Cardiac muscle cell (in vitro differentiated cells and primary cell): ENCODE results near the gene GHITM. TPM values are rescaled to one million over a fixed set of nuclear protein-coding genes. Genes with fewer than 3 reads are reported as not detected.

Source experiments
- DNase-seq, 2 donors: peaks; one replicate each; pipeline versions ENCODE4 v3.0.0 to v3.0.0-alpha.2; 2010 to 2017; ENCODE audit warnings: low read depth in 1 of 2, low spot score in 1 of 2
- H3K27ac ChIP-seq: fragments of 200-600 bp; sonication (generic); 2 replicates; pipeline ENCODE4 v1.5.1; 2016
- H3K27me3 ChIP-seq: fragments of 200-600 bp; sonication (generic); 2 replicates; pipeline ENCODE4 v1.6.0; 2016; ENCODE audit warnings: control low read depth
- H3K36me3 ChIP-seq: fragments of 200-600 bp; sonication (generic); 2 replicates; pipeline ENCODE4 v1.5.1; 2016; ENCODE audit warnings: control low read depth
- H3K4me1 ChIP-seq: fragments of 200-600 bp; sonication (generic); 2 replicates; pipeline ENCODE4 v1.8.1; 2017; ENCODE audit warnings: low read depth, mild to moderate bottlenecking, mixed run types
- H3K4me3 ChIP-seq: fragments of 200-600 bp; sonication (generic); 2 replicates; pipeline ENCODE4 v1.5.1; 2016; ENCODE audit warnings: mild to moderate bottlenecking
- H3K9me3 ChIP-seq: fragments of 200-600 bp; sonication (generic); 2 replicates; pipeline ENCODE4 v1.5.1; 2017; ENCODE audit warnings: low read depth, mild to moderate bottlenecking, control low read depth
- polyA plus RNA-seq: library from polyadenylated mRNA; unstranded; fragments of >200 nt; fragmentation: Nextera tagmentation; extraction: Ambion mirVana; gene quantifications from 2 replicates; pipeline ENCODE4 v1.2.1, GENCODE V29; 2016
- total RNA-seq: library from RNA; depleted of rRNA; stranded (reverse); fragments of >200 nt; gene quantifications from 2 replicates; pipeline ENCODE4 v1.2.3, GENCODE V29; 2016
- TF ChIP-seq, protein P1 (sequence below): IDR thresholded peaks from 2 replicates; pipeline ENCODE4 v1.5.1; 2012; ENCODE audit warnings: low read depth, mild to moderate bottlenecking, low read length

GHITM gene
- total and polyA plus RNA-seq, 2 experiments from 2014 or later: 213 to 409 TPM

DNA sequence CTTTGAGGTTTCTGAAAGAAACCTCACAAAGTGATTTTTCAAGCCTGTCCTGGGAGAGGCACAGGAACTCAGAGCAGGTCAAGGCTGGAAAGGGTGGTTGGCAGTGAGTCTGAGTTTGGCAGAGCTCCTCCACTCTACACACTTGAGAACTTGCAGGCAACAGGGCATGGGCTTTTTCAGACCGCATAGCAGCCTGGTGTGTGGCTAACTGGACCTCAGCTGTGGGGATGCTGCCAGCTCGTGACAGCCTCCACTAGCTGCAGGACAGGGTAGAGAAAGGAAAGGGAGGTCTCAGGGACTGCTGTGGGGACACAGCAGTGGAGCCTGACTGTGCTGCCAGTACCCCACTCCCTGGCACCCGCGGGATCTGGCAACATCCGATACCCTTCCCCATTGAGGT, 57.6 kb downstream of the GHITM start:
- H3K4me3 ChIP-seq: no peak overlapping the region
- no peaks in the 10 kb centered on the region for H3K36me3 ChIP-seq
- peaks cover 72% of the 10 kb centered on the region for H3K27me3 ChIP-seq
- TF ChIP-seq, protein P1, sequence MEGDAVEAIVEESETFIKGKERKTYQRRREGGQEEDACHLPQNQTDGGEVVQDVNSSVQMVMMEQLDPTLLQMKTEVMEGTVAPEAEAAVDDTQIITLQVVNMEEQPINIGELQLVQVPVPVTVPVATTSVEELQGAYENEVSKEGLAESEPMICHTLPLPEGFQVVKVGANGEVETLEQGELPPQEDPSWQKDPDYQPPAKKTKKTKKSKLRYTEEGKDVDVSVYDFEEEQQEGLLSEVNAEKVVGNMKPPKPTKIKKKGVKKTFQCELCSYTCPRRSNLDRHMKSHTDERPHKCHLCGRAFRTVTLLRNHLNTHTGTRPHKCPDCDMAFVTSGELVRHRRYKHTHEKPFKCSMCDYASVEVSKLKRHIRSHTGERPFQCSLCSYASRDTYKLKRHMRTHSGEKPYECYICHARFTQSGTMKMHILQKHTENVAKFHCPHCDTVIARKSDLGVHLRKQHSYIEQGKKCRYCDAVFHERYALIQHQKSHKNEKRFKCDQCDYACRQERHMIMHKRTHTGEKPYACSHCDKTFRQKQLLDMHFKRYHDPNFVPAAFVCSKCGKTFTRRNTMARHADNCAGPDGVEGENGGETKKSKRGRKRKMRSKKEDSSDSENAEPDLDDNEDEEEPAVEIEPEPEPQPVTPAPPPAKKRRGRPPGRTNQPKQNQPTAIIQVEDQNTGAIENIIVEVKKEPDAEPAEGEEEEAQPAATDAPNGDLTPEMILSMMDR: no peak
- DNase-seq: no peak
- no peaks in the 10 kb centered on the region for H3K4me1 ChIP-seq
- no peaks in the 10 kb centered on the region for H3K9me3 ChIP-seq
- H3K27ac ChIP-seq: no peak overlapping the region

DNA sequence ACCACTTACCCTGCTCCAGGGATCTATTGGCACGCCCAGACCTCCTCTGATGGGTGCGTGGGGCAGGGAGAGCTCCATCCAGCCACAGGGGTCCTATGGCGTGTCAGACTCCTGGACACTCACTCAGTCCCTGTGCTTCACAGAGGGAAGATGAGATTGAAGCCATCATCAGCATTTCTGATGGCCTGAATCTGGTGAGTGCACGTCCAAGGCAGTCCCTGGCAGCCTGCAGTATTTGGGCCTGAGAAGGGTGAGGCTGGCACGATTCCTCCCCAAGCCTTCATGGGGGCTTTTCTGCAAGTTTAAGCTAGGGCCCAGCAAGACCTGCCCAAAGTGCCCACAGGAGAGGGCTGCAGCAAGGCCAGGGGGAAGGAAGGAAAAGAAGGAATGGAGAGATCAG, 58.3 kb downstream of the GHITM start:
- no peak for DNase-seq
- Histone ChIP-seq H3K27ac (no peak overlapping the region), H3K4me3 (no peak overlapping the region), H3K36me3 (no peaks in the 10 kb centered on the region), H3K27me3 (peaks cover 65% of the 10 kb centered on the region), H3K4me1 (no peaks in the 10 kb centered on the region), H3K9me3 (no peaks in the 10 kb centered on the region)
- TF ChIP-seq, protein P1: no peak

DNA sequence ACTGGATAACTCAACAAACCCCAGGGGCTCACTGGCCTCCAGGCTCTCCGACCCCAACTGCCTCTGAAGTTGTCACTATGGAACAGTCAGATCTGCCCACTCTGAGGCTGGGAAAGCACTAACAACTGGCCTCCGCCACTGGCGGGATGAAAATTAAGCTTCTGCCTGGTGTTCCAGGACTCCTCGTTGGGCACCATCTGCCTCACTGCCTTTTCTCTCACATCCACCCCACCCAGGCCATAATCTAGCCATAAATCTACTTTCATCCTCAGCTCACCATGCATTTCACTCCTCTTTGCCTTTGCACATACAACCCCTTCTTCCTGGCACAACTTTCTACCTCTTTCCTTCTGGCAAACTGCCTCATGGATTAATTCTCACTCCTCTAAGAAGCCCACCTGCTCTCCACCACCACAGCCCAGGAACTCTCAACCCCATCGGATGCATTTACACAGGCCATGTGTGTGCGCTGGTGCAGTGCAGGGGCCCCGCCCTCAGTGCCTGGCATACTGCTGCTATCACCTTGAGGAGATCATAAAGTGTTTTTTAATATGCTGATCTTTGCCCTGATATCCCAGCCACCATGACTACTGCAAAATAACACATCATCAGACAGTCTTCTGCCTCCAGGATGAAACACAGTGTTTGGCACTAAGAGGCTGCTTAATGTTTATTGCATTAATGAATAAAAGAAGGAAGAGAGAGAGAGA, 59.1 kb downstream of the GHITM start:
- no peak overlapping the region for H3K4me3 ChIP-seq
- H3K27me3 ChIP-seq: peaks cover 58% of the 10 kb centered on the region
- no peak overlapping the region for H3K27ac ChIP-seq
- DNase-seq: no peak
- TF ChIP-seq, protein P1: no peak
- no peaks in the 10 kb centered on the region for H3K4me1 ChIP-seq
- no peaks in the 10 kb centered on the region for H3K9me3 ChIP-seq
- no peaks in the 10 kb centered on the region for H3K36me3 ChIP-seq

DNA sequence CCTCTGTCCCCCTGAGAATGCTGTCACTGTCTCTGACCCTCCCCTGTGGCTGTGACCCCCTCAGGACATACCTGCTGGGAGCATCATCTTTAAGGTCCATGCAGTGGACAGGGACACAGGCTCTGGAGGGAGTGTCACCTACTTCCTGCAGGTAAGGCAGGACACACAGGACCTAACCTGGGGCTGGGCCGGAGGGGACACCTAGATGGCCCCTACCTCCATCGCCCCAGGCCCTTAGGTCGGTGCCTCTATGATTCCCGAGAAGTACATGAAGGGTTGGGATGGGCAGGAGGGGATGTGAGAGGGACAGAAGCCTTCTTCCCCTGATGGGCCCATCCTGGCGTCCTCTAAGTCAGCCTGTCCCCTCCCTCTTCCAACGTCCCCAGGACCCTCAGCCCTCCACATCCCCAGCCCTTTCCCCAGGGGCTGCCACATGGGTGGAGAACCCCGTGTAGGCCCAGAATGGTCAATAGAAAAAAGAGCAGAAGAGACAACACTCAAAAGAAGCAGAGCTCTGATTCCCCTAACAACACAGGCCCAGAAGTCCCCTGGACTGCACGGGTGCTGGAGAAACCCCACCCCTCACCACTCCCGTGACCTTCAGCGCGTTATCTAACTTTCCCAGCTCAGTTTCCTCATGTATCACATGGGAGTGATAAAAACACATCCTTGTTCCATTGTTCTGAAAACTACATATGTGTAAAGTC, 61.4 kb downstream of the GHITM start:
- Histone ChIP-seq H3K4me1 (no peaks in the 10 kb centered on the region), H3K27ac (no peak overlapping the region), H3K27me3 (peaks cover 34% of the 10 kb centered on the region), H3K9me3 (no peaks in the 10 kb centered on the region), H3K4me3 (no peak overlapping the region), H3K36me3 (no peaks in the 10 kb centered on the region)
- TF ChIP-seq, protein P1: no peak
- DNase-seq: no peak

DNA sequence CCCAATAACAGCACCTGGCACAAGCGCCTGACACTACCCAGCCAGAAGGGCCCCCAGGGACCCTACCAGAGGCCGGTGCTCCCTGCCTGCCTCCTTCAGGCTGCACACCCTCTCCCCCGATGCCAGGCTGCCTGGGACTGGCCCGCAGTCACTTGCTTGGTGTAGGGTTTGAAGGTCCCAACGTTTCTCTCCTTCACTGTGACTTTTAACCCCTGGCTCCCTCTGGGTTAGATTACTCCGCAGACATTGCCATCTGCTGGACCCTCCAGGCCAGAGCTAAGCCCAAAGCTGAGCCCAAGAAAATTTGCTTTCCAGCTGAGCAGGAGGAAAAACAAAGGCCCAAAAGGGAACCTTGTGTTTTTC, 61.9 kb downstream of the GHITM start:
- Histone ChIP-seq H3K36me3 (no peaks in the 10 kb centered on the region), H3K27me3 (peaks cover 29% of the 10 kb centered on the region)

More for the DNA sequence above, 61.9 kb downstream of the GHITM start:
- Histone ChIP-seq H3K4me3 (no peak overlapping the region), H3K4me1 (no peaks in the 10 kb centered on the region), H3K9me3 (no peaks in the 10 kb centered on the region), H3K27ac (no peak overlapping the region)
- no peak for DNase-seq
- TF ChIP-seq, protein P1: no peak
